HG03196 (cell line): ENCODE results near the gene WIPF3.
"Not testable (repeated sequence)": the region's sequence is repeated elsewhere in the genome, so short reads cannot be mapped to it uniquely, and the experiment has no call there.

Source experiments
- ATAC-seq: cut with Tn5 transposase; IDR thresholded peaks from one replicate; pipeline ENCODE4 v1.9.1; 2021; ENCODE audit not compliant: unreplicated experiment

WIPF3 gene

DNA sequence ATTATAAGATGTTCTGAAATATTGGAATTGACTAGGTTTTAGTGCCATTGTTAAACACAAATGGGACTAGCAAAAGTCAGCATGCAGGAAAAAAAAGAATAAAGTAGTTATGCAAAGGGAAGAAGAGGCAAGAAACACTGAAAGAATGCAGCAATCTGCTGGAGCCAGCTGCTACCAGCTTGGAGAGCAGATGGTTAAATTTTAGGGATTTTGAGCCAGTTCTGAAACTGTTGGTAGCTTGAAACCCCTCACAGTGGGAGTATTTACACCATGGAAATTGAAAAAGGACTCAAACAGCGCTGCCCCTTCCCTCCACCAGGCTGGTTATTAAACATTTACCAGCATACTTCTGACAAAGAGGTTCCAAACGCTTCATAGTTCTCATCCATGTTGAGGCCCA lies 142.3 kb downstream of the WIPF3 start:
- no peak for ATAC-seq

DNA sequence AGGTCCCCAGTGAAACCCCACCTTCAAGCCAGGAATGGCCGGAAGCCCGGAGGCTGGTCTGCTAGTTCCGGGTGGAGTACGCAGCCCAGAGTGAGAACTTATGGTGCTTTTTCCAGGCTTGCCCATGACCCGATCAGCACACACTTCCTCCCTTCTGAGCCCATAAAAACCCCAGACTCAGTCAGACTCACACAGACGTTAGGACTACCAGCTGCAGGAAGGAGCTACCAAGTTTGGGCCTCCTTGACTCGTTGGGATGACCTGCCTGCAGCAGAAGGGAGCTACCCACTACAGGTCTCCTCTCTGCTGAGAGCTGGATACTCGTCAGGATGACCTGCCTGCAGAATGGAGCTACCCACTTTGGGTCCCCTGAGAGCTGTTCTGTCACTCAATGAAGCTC lies 144.2 kb downstream of the WIPF3 start:
- ATAC-seq = no peak

DNA sequence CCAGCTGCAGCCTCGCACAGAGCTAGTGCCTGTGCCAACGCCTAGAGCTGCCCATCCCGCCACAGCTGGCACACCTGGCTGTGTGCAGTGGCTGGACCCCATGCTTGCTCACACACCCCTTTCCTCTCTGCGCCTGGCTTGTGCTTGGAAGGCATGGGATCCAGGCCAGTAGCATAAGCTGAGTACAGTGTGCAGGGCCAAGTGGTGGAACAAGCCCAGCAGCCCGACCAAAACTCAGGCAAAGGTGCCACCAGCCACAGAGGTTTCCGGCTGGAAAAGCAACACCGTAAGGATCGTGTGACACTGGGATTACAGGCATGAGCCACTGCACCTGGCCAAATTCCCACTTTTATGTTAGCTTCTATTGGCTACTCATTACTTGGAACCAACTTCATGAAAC lies 144.9 kb downstream of the WIPF3 start:
- ATAC-seq = no peak

DNA sequence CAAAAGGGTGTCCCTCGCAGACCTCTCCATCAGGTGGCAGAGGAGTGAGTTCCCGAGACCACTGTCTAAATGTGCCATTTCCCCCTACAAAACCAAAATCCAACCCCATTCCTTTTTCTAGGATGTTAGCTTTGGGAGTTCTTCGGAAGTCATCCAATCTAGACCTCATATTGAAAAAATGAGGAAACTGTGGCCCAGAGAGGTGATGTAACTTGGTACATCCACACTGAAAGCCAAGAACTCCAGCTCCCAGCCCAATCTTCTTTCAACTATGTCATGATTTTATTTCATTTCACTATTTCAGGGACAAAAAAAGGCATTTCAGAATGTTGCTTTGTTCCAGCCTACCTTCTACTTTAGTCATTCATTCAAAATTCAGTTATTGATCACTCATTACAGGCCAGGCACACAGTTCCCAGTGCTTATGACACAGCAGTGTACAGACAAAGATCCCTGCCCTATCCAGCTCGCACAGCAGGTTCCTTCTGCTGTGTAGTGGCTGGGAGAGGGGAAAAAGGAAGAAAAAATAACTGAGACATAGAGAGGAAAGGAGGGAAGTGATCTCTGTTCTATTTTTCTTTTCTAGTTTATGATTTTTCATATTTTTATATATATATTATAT lies 147.5 kb downstream of the WIPF3 start:
- no peak for ATAC-seq

DNA sequence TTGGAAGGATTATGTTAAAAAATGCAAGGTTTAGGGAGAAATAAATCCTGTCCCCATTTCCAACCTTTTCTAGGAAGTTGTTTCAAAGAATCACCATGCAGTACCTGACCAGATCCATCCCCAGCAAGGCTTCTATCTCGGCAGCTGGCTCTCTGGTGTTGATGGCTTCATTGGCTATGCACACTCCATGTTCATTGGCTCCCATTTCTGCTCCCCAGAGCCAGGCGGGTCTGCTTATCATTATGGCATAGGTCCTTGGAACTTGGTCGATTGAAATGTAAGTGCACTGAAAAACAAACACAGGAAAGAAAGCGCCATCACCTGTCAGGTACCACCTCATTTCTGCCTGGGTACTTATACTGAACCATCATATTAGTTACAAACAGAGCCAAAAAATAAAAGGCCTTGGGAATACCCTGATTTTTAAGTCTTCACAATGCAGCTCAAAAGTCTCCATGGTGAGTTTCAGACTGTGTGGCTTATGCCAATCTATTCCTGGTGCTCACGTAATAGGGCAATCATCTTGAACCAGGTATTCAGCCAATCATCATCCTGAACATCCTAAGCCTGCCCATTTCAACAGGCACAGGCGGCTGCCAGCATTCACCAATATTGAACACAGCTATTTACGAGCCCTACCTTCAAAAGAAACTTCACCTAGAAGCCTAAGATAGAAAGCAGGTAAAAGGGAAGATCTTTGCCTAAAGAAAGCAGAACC lies 148.9 kb downstream of the WIPF3 start:
- ATAC-seq = no peak

DNA sequence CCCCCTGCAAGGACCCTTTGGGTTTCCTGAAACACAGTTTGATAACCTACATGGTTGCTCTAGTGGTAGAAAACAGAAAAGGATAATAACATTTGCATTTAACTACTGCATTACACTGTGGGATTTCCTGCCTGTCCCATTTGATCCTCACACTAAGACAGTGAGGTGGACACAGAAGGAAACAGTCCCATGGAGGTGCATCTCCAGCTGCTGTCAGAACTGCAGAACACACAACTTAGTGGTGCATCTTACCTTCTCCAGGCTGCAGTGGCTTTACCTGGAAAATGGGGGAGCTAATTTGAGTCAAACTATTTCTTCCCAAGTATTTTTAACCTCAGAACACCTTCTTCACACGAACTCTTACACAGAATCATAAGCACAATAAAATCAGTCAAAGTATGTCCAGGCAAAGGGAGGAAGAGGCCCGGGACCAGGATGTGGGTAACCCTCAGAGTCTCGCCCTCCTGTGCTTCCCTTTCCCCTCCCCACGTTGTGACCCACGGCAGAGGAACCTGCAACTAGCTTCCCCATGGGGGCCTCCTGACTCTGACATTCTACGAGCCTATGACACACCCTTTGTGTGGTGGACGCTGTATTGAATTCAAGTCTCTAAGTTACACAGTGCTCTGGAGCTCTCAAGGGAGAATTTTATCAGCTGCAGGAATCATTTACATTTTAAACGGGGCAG lies 149.6 kb downstream of the WIPF3 start:
- peak; percentile 79 for ATAC-seq

DNA sequence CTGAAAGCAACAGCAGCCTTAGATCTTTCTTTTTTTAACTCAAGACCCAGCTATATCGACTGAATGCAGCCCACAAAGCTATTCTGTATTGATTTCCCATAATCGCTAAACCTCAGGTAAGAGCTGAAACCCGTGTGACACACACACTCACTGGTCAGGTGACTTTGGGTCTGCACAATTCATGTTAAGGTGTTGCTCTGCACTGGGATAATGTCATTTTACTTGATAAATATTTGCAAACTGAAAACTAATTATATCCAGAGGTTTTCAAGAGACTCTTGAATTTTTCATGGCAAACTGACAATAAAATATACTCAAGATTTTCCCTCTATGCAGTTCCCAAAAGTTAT lies 150.2 kb downstream of the WIPF3 start:
- ATAC-seq = no peak

DNA sequence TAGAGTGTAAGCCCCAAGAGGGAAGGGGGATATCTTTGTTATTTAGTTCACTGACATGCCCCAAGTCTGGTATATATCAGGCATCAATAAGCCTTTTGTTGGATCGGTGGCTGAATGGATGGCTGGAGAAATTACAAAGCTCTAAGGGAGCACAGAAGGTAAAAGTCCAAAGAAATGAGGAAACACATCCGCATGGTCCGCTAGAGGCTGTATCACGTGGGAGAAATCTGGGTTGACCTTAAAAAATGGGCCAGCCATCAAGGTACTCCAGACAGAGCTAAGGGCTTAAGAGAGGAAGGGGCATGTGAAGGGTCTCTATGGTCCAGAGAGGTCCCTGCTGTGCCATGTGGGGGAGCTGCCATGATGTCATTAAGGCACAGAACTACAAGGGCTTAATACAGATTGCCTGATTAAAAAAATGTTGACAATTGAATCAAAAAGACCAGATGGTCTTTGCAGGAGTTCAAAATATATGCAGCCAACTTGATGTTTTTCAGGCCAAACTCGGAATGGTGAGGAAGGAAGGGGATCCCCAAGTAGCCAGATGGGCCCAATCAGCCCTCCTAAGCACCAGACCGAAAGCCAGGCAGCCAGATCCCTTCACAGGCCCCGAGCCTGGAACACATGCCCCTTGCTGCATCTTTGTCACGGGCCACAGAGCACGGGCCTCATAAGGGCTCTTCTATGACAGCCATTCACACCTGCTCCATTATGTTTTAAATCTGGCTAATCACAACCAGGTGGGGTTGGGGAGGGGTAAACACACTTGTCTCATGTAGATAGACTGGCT lies 151.4 kb downstream of the WIPF3 start:
- no peak for ATAC-seq

DNA sequence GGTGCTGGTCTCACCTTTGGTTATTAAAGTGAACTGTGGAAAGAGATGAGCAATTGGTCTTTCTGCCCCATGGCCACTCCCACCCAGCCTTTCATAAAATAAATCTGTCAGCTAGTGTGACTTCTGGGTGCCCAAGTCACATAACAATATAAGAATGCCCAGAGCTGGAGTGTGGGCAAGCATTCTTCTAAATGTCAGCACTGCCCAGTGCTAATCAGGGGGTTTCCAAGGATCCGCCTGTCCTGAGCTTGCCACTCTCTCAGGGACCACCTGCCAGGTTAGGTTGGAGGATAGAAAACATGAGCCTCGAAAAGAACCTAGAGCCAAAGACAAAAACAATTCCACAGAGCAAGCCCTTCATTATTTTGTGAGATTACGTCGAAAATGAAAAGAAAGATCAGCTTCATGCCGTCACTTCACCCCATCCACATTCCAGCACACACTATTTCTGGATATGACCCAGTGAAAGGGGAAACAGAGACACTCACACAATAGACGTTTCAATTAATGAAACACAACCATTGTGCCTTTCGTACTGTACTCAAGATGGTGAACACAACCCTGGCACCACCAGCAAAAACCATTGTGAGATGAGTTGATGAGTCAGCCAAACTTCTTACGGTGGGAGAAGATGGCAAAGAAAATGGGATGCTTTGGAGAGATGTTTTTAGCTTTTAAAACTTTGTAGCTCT lies 152.5 kb downstream of the WIPF3 start:
- ATAC-seq = no peak

DNA sequence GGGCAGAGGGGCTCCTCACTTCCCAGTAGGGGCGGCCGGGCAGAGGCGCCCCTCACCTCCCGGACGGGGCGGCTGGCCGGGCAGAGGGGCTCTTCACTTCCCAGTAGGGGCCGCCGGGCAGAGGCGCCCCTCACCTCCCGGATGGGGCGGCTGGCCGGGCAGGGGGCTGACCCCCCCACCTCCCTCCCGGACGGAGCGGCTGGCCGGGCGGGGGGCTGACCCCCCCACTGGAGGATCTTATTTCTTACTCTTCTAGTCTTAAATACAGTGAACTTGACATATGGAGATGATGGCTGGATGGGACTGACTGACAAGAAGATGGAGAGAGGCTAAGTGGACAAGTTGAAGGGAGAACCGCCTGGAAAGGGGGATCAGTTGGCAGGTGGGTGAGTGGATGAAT lies 155.3 kb downstream of the WIPF3 start:
- not testable (repeated sequence) for ATAC-seq

DNA sequence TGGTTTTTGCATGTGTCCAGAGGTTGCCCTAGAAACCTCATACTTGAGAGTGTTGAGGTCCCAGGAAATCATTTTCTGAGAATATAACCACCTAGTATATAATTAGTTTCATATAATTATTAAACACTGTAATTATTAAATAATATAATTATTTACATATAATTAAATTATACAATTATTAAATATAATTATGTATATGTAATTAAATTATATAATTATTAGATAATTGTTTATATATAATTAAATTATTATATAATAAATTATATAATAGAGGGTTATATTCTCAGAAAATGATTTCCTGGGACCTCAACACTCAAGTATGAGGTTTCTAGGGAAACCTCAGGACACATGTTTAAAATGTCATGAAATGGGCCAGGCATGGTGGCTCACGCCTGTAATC lies 155.7 kb downstream of the WIPF3 start:
- ATAC-seq = no peak

DNA sequence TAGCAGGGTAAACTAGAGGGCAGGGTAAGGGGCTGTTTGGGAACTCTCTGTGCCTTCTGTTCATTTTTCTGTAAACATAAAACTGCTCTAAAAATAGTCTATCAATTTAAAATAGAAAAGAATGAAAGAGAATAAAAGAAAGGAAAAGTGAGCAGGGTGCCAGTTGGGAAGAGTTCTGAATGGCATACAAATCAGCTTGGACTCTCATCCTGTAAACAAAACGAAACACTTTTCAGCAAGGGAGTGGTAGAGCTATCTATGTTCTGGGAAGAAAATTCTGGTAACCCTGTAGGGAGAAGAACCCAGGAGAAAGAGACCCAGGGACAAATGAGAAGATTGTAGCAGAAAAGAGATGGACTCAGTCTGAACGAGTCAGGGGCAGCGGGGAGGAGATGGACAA lies 158.7 kb downstream of the WIPF3 start:
- ATAC-seq = no peak
